Measurements from ENCODE around the gene ATP5F1C.

The ATP5F1C gene

DNA sequence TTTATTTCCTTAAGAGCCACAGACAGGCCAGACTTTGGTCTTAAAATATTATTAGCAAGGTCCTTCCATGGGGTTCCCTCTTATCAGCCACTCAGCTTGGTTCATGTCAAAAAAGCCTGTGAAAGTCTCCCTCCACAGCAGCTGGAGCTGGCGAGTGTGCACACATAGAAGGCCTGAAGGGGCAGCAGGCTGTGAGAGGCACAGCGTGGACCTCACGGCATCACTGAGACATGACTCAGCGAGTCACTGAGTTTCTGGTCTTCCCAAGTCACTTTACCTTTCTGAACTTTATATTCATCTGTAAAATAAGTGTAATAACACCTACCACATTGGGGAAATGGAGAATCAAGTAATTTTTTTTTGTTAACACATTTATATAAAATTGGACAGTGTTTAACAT, 39.0 kb downstream of the ATP5F1C start:
- H3K79me1 ChIP-seq (ENCODE audit: low read depth, low read length), result peaks cover 8% of the 10 kb centered on the region
- no peak overlapping the region for H3K4ac ChIP-seq (ENCODE audit: low read length)
- no peaks in the 10 kb centered on the region for H3K9me3 ChIP-seq (replicated peaks in 1 of 2; ENCODE audit: control insufficient read depth in 2 of 2, insufficient read depth in 1 of 2, low read depth in 1 of 2, low read length in 2 of 2)
- H2AFZ ChIP-seq (ENCODE audit: low read length), result no peak overlapping the region
- no peaks in the 10 kb centered on the region for H3K27me3 ChIP-seq (ENCODE audit: control insufficient read depth in 3 of 3, insufficient read depth in 3 of 3, low read depth in 1 of 3, low read length in 3 of 3)
- H4K8ac ChIP-seq (ENCODE audit: low read depth, low read length), result no peak overlapping the region
- WGBS, 2 donors (ENCODE audit: extremely low coverage in 2 of 2, insufficient read length in 2 of 2, insufficient replicate concordance in 1 of 2), result no CpG with 5 or more reads among the region's 4 CpGs
- no peak overlapping the region for H4K91ac ChIP-seq (ENCODE audit: low read depth, low read length, poor library complexity)
- no peak overlapping the region for H3K4me2 ChIP-seq (ENCODE audit: insufficient read depth, low read length, poor library complexity, severe bottlenecking)
- no peak for DNase-seq (ENCODE audit: low spot score)
- no peak overlapping the region for H2BK15ac ChIP-seq (ENCODE audit: low read length)
- H3K9ac ChIP-seq (ENCODE audit: low read depth, low read length, poor library complexity), result no peak overlapping the region
- H3K36me3 ChIP-seq (replicated peaks in 1 of 2; ENCODE audit: control insufficient read depth in 2 of 2, insufficient read depth in 2 of 2, low read length in 2 of 2), result peaks cover 5 to 60% of the 10 kb centered on the region in 2 donors
- H3K23ac ChIP-seq (ENCODE audit: low read depth, low read length, poor library complexity), result no peak overlapping the region
- no peak overlapping the region for H3K27ac ChIP-seq (replicated peaks; ENCODE audit: low read length)
- H3K4me3 ChIP-seq (ENCODE audit: low read length in 2 of 2), result no peak overlapping the region
- H3K14ac ChIP-seq (ENCODE audit: low read length), result no peak overlapping the region
- H3K4me1 ChIP-seq (ENCODE audit: control insufficient read depth in 2 of 2, insufficient read depth in 1 of 2, low read depth in 1 of 2, low read length in 2 of 2), result no peaks in the 10 kb centered on the region
- H2BK5ac ChIP-seq (ENCODE audit: low read length), result no peak overlapping the region
- H2BK12ac ChIP-seq (ENCODE audit: low read length), result no peak overlapping the region
- H3K18ac ChIP-seq (ENCODE audit: low read length), result no peak overlapping the region
- H2BK120ac ChIP-seq (ENCODE audit: low read depth, low read length), result no peak overlapping the region
- H2AK5ac ChIP-seq (ENCODE audit: low read depth, low read length), result no peak overlapping the region

- Histone ChIP-seq H3K9me3 (replicated peaks in 1 of 2; ENCODE audit: control insufficient read depth in 2 of 2, insufficient read depth in 1 of 2, low read depth in 1 of 2, low read length in 2 of 2) (no peaks in the 10 kb centered on the region), H2BK5ac (ENCODE audit: low read length) (no peak overlapping the region), H2BK120ac (ENCODE audit: low read depth, low read length) (no peak overlapping the region), H4K91ac (ENCODE audit: low read depth, low read length, poor library complexity) (no peak overlapping the region), H2BK15ac (ENCODE audit: low read length) (no peak overlapping the region), H3K4me1 (ENCODE audit: control insufficient read depth in 2 of 2, insufficient read depth in 1 of 2, low read depth in 1 of 2, low read length in 2 of 2) (no peaks in the 10 kb centered on the region), H4K8ac (ENCODE audit: low read depth, low read length) (no peak overlapping the region), H3K4me3 (ENCODE audit: low read length in 2 of 2) (no peak overlapping the region), H2AFZ (ENCODE audit: low read length) (no peak overlapping the region), H2AK5ac (ENCODE audit: low read depth, low read length) (no peak overlapping the region), H2BK12ac (ENCODE audit: low read length) (no peak overlapping the region), H3K27me3 (ENCODE audit: control insufficient read depth in 3 of 3, insufficient read depth in 3 of 3, low read depth in 1 of 3, low read length in 3 of 3) (no peaks in the 10 kb centered on the region), H3K36me3 (replicated peaks in 1 of 2; ENCODE audit: control insufficient read depth in 2 of 2, insufficient read depth in 2 of 2, low read length in 2 of 2) (peaks cover 4 to 49% of the 10 kb centered on the region in 2 donors), H3K18ac (ENCODE audit: low read length) (no peak overlapping the region), H3K9ac (ENCODE audit: low read depth, low read length, poor library complexity) (no peak overlapping the region), H3K14ac (ENCODE audit: low read length) (no peak overlapping the region), H3K4ac (ENCODE audit: low read length) (no peak overlapping the region), H3K27ac (replicated peaks; ENCODE audit: low read length) (no peak overlapping the region), H3K79me1 (ENCODE audit: low read depth, low read length) (peaks cover 8% of the 10 kb centered on the region), H3K23ac (ENCODE audit: low read depth, low read length, poor library complexity) (no peak overlapping the region), H3K4me2 (ENCODE audit: insufficient read depth, low read length, poor library complexity, severe bottlenecking) (no peak overlapping the region)
- no CpG with 5 or more reads among the region's 10 CpGs for WGBS, 2 donors (ENCODE audit: extremely low coverage in 2 of 2, insufficient read length in 2 of 2, insufficient replicate concordance in 1 of 2)
- DNase-seq (ENCODE audit: low spot score), result no peak
These were observed 41.4 kb downstream of the ATP5F1C start for GRCh38 chr10:7829289-7829834.

- Histone ChIP-seq H2BK12ac (ENCODE audit: low read length) (no peak overlapping the region), H3K27me3 (ENCODE audit: control insufficient read depth in 3 of 3, insufficient read depth in 3 of 3, low read depth in 1 of 3, low read length in 3 of 3) (no peaks in the 10 kb centered on the region), H2AK5ac (ENCODE audit: low read depth, low read length) (no peak overlapping the region), H3K4me3 (ENCODE audit: low read length in 2 of 2) (no peak overlapping the region), H3K9me3 (replicated peaks in 1 of 2; ENCODE audit: control insufficient read depth in 2 of 2, insufficient read depth in 1 of 2, low read depth in 1 of 2, low read length in 2 of 2) (no peaks in the 10 kb centered on the region), H3K9ac (ENCODE audit: low read depth, low read length, poor library complexity) (no peak overlapping the region), H3K4me2 (ENCODE audit: insufficient read depth, low read length, poor library complexity, severe bottlenecking) (no peak overlapping the region), H3K4ac (ENCODE audit: low read length) (no peak overlapping the region), H3K23ac (ENCODE audit: low read depth, low read length, poor library complexity) (no peak overlapping the region), H3K79me1 (ENCODE audit: low read depth, low read length) (peaks cover 8% of the 10 kb centered on the region), H2BK120ac (ENCODE audit: low read depth, low read length) (no peak overlapping the region), H3K36me3 (replicated peaks in 1 of 2; ENCODE audit: control insufficient read depth in 2 of 2, insufficient read depth in 2 of 2, low read length in 2 of 2) (peaks cover 0 to 34% of the 10 kb centered on the region in 2 donors), H2BK15ac (ENCODE audit: low read length) (no peak overlapping the region), H2AFZ (ENCODE audit: low read length) (no peak overlapping the region), H4K91ac (ENCODE audit: low read depth, low read length, poor library complexity) (no peak overlapping the region), H2BK5ac (ENCODE audit: low read length) (no peak overlapping the region), H3K27ac (replicated peaks; ENCODE audit: low read length) (no peak overlapping the region), H3K14ac (ENCODE audit: low read length) (no peak overlapping the region), H4K8ac (ENCODE audit: low read depth, low read length) (no peak overlapping the region), H3K18ac (ENCODE audit: low read length) (no peak overlapping the region), H3K4me1 (ENCODE audit: control insufficient read depth in 2 of 2, insufficient read depth in 1 of 2, low read depth in 1 of 2, low read length in 2 of 2) (no peaks in the 10 kb centered on the region)
- no CpG with 5 or more reads among the region's 1 CpG for WGBS, 2 donors (ENCODE audit: extremely low coverage in 2 of 2, insufficient read length in 2 of 2, insufficient replicate concordance in 1 of 2)
- DNase-seq (ENCODE audit: low spot score), result no peak
These were observed 44.1 kb downstream of the ATP5F1C start for GRCh38 chr10:7832060-7832459.

GRCh38 chr10:7833210-7833609, 45.2 kb downstream of the ATP5F1C start:
- H3K23ac ChIP-seq (ENCODE audit: low read depth, low read length, poor library complexity), result no peak overlapping the region
- H3K9ac ChIP-seq (ENCODE audit: low read depth, low read length, poor library complexity), result no peak overlapping the region
- H4K8ac ChIP-seq (ENCODE audit: low read depth, low read length), result no peak overlapping the region
- no peaks in the 10 kb centered on the region for H3K9me3 ChIP-seq (replicated peaks in 1 of 2; ENCODE audit: control insufficient read depth in 2 of 2, insufficient read depth in 1 of 2, low read depth in 1 of 2, low read length in 2 of 2)
- H2BK5ac ChIP-seq (ENCODE audit: low read length), result no peak overlapping the region
- no peak overlapping the region for H2BK15ac ChIP-seq (ENCODE audit: low read length)
- H3K27ac ChIP-seq (replicated peaks; ENCODE audit: low read length), result no peak overlapping the region
- H3K4ac ChIP-seq (ENCODE audit: low read length), result no peak overlapping the region
- no peak overlapping the region for H3K18ac ChIP-seq (ENCODE audit: low read length)
- H3K79me1 ChIP-seq (ENCODE audit: low read depth, low read length), result peaks cover 8% of the 10 kb centered on the region
- no peak overlapping the region for H2BK120ac ChIP-seq (ENCODE audit: low read depth, low read length)
- H3K14ac ChIP-seq (ENCODE audit: low read length), result no peak overlapping the region
- H3K4me1 ChIP-seq (ENCODE audit: control insufficient read depth in 2 of 2, insufficient read depth in 1 of 2, low read depth in 1 of 2, low read length in 2 of 2), result no peaks in the 10 kb centered on the region
- no peak overlapping the region for H2BK12ac ChIP-seq (ENCODE audit: low read length)
- no peak for DNase-seq (ENCODE audit: low spot score)
- H3K36me3 ChIP-seq (replicated peaks in 1 of 2; ENCODE audit: control insufficient read depth in 2 of 2, insufficient read depth in 2 of 2, low read length in 2 of 2), result peaks cover 0 to 28% of the 10 kb centered on the region in 2 donors
- no peak overlapping the region for H3K4me2 ChIP-seq (ENCODE audit: insufficient read depth, low read length, poor library complexity, severe bottlenecking)
- H2AFZ ChIP-seq (ENCODE audit: low read length), result no peak overlapping the region
- no peak overlapping the region for H4K91ac ChIP-seq (ENCODE audit: low read depth, low read length, poor library complexity)
- H3K27me3 ChIP-seq (ENCODE audit: control insufficient read depth in 3 of 3, insufficient read depth in 3 of 3, low read depth in 1 of 3, low read length in 3 of 3), result no peaks in the 10 kb centered on the region
- no peak overlapping the region for H2AK5ac ChIP-seq (ENCODE audit: low read depth, low read length)
- H3K4me3 ChIP-seq (ENCODE audit: low read length in 2 of 2), result no peak overlapping the region

Measured in neuronal stem cell (in vitro differentiated cells).